ENCODE data around the gene ZFHX3.

The ZFHX3 gene

DNA sequence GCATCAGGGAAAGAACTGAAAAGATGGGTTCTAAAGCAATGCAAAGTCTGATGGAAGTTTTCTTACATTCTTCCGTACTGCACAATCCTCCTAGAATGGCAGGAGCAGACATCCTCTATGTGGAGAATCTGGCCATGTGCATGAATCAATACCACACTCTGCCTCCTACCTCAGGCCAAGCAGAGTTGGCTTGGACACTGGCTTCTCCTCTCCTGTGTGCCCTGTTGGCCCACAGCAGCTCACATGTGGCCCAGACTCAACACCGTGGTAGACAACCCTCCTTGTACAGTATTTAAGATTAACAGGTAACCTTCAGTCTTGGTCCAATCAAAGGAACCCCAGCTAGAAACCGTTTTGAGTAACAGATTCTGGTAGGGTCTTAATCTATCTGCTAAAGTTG is 101.9 kb downstream of the ZFHX3 start:
- DNase-seq, result no peak

DNA sequence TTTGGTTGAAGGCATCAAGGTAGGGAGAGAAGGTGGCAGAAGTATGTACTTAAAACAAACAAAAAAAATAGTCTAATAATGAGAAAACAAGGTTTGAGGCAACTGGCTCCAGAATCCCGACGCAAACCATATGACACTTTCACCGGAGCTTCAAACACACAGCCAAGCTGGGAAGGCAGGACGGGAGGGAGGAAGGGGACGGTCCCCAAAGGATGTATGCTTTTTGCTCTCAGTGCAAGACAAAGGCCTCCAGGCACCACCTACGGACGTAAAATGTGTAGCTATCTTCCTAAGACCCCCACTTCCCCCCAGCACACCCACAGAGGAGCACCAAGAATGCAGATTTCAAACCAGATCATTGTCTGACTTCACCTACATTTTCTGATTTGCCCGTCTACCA is 102.3 kb downstream of the ZFHX3 start:
- DNase-seq, result no peak

DNA sequence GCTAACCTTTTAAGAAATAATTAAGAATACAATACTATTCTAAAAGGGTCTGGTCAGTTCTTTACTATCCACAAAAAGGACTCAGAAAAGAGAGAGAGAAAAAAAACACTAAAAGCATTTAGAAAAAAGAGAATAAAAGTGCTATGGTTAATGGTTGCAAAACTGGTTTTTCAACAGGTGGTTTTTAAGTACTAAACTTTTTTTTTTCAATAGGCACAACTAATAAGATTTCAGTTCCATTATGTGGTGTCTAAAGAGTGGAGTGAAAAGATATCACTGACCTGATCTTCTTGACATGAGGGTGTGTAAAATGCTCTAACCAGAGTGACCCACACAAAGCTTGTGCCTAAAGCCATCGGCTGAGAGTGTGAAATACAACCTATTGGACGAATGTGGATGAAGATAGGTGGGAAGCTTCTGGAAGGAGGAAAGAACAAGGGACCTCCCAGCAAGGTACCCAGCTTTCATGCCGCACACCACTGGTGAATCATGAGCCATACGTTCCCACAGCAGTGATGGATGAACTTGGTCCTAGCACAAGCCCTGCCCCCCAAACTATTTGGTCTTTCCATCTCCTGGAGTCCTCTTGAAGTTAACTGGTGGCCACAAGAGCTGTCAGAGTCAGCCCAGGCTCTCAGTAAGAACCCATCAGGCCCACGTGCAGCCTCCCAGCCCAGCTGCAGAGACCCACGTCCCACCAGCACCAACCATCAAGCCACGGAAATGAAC is 103.0 kb downstream of the ZFHX3 start:
- DNase-seq, result no peak

DNA sequence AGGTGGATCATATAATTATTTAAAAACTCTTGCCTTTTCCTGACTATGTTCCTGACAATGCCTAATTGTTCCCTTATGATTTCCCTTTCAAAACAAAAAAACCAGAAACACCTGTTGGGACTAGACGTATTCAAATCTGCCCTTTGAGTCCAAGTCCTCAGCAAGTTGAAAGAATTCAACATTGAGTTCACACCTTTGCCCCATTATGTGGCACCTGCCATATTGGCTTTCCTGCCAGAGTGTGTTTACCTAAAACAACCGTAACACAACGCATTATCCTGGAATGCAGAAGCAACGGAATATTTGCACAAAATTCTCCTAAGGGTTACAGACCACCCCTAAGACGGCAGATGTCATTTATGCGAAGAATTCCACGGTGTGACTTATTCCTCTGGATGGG is 105.9 kb downstream of the ZFHX3 start:
- no peak for DNase-seq

- DNase-seq, result no peak
Observed at GRCh38 chr16:72940886-72941285, 107.0 kb downstream of the ZFHX3 start.

GRCh38 chr16:72939247-72939646 is 108.7 kb downstream of the ZFHX3 start:
- DNase-seq, result no peak

GRCh38 chr16:72938795-72939164 is 109.1 kb downstream of the ZFHX3 start:
- DNase-seq, result no peak

DNA sequence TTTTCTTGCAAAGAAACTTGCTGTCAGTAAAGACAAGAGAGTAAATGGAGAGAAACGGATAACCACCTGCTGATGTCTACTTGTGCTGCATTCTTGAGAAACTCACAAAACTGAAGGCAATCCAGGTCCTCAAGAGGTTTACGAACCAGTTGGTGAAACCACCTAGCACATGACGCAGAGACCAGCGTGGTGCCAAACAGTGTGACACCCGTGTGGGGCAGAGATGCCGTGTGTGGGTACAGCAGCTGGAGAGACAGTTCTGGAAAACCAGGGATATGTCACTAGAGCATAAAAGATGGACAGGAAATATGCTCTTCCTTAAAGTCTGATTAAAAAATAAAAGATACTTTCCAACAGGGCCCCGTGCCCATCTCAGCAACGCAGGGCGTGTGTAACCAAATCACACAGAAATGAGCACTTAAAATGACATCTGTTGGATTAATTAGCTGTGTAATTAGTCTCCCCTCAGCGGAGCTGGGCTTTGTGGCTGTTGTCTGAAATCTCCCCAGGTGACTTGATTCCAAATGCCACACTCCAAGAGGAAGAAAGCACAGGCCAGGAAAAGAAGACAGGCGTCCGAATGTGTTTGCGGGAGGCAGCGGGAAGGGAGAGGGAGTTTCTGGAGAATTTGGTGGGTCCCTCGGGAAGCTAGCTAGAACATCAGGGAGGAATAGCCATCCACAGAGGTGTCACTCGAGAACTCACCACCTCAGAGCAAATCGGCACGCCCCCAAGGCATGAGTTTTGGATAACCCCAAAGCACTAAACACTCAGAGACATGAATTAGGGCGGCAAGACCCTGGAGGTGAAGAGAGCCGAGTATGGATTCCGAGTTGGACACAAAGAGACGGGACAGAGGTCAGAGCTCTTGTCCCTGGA is 109.8 kb downstream of the ZFHX3 start:
- peak; percentile 45 for DNase-seq

- no peak for DNase-seq
Observed at GRCh38 chr16:72937360-72937759, 110.6 kb downstream of the ZFHX3 start.

- no peak for DNase-seq
Observed at GRCh38 chr16:72936408-72936807, 111.5 kb downstream of the ZFHX3 start.

DNA sequence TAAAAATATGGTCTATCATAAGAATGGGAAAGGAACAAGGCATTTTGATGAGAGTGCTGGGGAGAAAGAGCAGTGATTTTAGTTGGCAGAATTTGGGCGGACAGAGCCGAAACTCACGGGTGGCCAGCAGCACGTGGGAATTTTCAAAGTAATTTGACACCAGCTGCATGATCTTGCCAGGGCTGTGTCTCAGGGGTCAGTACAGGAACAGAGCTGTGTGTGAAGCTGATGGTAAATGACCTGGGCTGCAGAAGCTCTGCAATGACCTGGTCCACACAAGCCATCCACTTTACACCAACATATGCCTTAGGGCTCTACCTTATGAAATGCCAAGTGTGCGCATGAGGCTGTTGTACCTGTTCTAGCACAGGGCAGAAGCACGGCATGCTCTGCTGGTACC is 112.0 kb downstream of the ZFHX3 start:
- no peak for DNase-seq

DNA sequence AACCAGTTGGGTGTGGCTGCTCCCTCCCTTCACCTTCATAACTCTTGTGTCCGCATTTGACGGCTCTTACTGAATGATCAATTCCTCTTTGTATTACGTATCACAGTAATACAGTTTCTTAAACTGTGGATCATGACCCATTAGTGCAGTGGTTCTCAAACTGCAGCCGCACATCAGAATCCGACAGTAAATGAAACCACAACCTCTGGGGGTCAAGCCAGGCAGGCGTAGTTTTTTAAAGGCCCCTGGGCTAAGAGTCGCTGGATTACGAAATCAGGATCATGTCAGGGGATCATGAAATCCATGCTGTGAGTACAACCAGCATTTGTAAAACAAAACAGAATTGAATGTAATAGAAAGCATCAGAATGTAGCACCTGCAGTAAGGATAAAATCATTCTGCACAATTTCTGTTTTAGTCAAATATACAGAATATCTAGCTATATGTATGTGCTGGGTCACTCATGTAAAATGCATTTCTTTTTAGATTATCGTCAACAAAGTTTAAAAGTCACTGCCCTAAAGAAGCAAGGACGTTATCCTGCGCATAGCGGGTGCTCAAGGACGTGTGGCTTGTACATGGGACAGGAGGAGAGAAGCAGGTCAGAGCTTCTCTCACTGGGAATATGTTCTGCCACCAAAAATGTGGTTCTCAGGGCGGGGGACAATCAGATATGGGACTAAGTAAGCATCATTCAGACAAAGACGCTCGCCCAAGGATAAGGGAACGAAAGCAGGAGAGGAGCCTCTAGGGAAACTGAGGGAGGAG is 113.1 kb downstream of the ZFHX3 start:
- DNase-seq, result no peak

DNA sequence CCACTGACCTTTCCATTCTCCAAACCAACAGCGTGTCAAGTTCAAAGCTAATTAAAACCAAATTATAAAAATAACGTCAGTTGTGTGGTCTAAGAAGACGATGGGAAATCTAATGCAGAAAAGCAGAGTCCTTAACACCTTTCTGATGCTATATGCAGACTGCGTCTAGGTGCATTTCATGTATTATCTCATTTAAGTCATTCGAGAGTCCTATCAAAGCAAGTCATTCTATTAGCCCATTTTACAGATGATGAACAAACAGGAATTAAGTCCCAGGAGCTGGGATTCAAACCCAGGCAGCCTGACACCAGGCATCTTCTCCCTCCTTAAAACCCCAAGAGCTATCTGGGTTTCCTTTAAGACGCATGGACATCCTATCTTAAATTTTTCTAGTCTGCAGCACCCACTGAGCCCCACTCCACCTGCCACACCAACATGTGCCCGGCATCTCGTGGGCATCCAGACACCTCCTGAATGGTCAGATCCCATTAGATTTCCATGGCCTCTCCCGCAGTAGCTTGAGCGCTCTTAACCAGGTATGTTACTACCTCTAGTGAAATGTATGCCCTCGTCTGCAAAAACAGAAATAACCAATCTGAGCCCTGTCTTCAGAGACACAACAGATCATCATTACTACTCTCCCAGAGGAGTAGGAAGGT is 115.1 kb downstream of the ZFHX3 start:
- DNase-seq, result no peak

DNA sequence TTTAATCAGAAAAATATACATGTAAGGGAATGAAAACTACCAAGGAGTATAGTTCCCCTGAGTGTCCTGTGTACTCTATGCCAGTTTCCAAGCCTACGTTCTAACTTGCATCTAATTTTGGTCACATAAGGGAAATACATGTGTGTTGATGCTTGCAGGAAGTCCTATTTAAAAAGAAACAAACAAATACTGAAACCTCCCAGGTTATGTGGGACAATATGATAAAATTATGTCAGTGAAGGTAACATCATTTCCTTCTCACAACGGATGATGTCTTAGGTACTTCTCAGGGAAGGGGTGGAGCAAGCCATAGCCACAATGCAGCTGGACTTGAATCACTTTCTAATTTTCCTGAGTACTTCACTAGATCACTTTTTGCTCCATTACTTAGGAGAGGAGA is 115.9 kb downstream of the ZFHX3 start:
- DNase-seq, result no peak

GRCh38 chr16:72930396-72930795 is 117.5 kb downstream of the ZFHX3 start:
- peak; percentile 15 for DNase-seq

DNA sequence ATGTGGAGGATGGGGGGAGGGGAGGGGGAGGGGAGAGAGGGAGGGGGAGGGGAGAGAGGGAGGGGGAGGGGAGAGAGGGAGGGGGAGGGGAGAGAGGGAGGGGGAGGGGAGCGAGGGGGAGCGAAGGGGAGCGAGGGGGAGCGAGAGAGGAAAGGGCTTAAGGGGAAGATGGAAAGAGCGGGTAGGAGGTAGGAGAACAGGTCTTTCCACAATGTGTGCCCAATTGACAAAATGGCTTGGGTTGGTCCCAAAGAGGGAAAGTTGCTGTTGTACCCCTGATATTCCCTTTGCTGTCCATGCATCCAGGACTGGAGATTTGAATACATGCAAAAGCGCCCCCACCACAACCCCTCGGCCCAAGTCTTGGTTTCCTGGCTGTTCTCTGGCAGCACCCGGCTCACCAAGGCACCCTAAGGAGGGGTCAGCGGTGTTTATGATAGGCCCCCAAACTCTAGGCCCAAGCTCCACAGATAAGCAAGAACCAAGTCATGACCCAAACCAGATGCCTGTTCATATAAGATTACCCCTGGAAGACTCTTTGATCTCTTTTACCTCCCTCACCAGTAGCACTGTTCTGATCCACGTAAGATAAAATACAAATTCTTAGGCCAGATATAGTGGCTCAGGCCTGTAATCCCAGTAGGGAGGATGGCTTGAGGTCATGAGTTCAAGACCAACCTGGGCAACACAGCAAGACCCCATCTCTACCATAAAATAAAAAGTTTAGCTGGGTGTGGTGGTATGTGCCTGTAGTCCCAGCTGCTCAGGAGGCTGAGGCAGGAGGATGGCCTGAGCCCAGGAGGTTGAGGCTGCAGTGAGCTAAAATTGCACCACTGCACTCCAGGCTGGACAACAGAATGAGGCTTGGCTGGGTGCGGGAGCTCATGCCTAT is 119.6 kb downstream of the ZFHX3 start:
- no peak for DNase-seq

- peak; percentile 66 for DNase-seq
Observed at GRCh38 chr16:72927199-72928089, 120.5 kb downstream of the ZFHX3 start.

DNA sequence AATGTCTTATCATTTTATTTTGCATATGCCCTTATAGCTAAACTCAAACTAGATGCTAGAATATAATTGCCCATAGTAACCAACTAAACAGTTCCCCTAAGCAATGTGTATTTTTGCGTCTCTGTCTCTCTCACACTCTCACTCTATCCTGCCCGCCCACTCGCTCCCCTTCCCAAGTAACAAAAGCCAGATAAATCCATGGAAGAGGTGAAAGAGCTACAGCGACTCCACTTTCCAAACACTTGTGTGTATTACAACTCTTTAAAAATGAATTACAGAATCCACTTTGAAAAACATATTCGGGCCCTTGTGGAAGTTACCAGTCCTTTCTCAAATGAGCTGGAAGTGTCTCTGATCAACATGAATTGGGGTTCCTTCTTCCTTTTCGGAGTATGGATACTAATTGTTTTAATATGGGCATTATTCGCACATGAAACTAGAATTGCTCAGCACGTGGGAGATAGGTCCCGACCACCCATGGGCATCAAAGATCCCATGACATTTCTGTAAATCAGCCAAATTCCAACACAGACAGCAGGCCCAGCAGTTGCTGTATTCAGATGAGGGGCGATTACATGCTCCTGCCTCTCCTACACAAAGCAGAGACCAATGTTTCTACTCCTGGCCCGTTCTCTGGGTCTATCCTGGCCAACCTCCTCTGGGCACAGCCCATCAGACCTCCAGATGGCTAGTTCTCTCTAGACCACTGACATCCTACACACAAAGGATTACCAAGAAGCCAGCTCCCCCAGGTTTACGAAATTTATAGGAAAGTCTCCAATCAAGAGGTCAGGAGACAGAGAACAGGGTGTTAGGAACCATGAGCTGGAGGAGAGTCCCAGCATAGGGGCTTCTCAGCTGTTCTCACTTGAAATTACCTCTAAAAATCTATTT is 121.5 kb downstream of the ZFHX3 start:
- no peak for DNase-seq

DNA sequence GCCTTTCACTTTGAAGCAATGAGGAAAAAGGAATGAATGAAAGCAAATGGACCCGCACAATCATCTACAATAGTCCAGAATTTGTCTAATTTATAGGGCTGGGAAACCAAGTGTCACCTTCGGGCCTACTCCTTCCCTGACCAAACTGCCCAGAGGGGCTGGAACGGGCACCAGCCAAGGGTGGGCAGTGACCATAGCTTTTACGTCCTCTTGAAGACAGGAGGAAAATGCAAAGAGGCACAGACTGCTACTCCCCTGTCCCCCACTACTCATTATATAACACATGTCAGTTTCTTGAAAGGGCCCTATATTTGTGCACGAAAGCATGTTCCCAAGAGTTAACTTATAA is 122.3 kb downstream of the ZFHX3 start:
- DNase-seq, result no peak
